Measurements from ENCODE around the gene TNNC1. TPM values are rescaled to one million over a fixed set of nuclear protein-coding genes. Genes with fewer than 3 reads are reported as not detected.

TNNC1 gene
- total and polyA plus RNA-seq, 2 of the 13 experiments (the other 11 are each of a cell fraction or from before 2014, with no cell fraction given) = 11.8 to 36.4 TPM

DNA sequence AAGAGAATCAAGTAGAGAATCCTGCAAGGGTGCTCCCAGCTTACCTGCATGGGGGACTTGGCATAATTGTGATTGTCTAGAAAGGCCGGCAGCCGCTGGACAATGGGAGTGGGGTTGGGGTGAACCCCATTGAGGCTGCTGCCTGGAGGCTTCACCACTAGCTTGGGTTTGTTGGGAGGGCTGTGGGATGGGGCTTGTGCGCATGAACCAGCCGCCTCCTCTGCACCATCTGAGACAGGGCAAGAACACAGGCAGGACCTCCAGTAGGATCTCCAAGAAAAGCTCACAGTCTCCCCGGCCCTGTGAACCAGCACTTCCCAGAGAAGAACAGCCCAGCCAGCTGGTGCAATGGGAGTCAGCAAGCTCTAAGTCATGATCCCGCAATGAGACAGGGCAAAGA lies 48.8 kb downstream of the TNNC1 start (continued):
- TF ChIP-seq ZBTB21 (CRISPR knock-in tag; IDR thresholded peaks at IDR 0.05) (no peak), HDAC6 (IDR thresholded peaks at IDR 0.05; ENCODE audit: low read depth, low read length) (no peak), REPIN1 (CRISPR knock-in tag; IDR thresholded peaks at IDR 0.05; ENCODE audit: borderline replicate concordance, low read depth) (no peak)

DNA sequence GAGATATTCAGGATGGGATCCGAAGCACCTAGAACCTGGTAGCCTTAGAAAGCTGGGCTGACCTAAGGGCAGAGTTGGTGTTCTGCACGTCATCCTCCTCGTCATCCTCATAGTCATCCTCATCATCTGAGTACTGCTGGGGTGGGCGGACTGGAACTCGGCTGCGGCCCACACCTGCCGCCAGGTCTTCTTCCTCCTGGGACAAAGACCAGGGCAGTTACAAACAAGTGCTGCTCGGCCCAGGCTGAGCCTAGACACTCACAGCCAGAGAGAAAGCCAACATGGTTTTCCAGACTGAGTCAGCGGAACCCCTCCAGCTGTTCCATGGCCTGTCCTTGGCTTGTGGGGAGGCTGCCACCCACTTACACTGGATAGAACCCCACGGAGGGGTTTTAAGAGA lies 49.5 kb downstream of the TNNC1 start:
- FAIRE-seq (no peak), DNase-seq (ENCODE audit: low spot score) (no peak), ATAC-seq (no peak)
- Histone ChIP-seq H3K9ac (ENCODE audit: insufficient read depth, low read depth, low read length) (no peak overlapping the region), H3K27ac (ENCODE audit: extremely low read length, insufficient read depth, low read length) (no peak overlapping the region), H3K4me1 (ENCODE audit: insufficient read depth, low read length) (peaks cover 15% of the 10 kb centered on the region), H3K27me3 (ENCODE audit: control insufficient read depth in 1 of 2, insufficient read depth in 2 of 2, low read length in 2 of 2) (peaks cover 0 to 1% of the 10 kb centered on the region in 2 experiments; a peak in 1 of 5 replicates), H3K4me2 (ENCODE audit: low read depth, low read length) (no peak overlapping the region), H3K36me3 (replicated peaks in 1 of 2; ENCODE audit: control insufficient read depth in 1 of 2, insufficient read depth in 2 of 2, low read length in 2 of 2) (peaks cover 28 to 71% of the 10 kb centered on the region in 2 experiments), H3K79me2 (ENCODE audit: insufficient read depth, low read length) (peaks cover 14% of the 10 kb centered on the region), H2AFZ (ENCODE audit: low read length) (no peak overlapping the region), H4K20me1 (ENCODE audit: insufficient read depth, low read length) (no peaks in the 10 kb centered on the region), H3K9me3 (ENCODE audit: low read length) (no peaks in the 10 kb centered on the region), H3K4me3 (replicated peaks in 1 of 3; ENCODE audit: insufficient read depth in 1 of 3, low read depth in 2 of 3, low read length in 3 of 3) (no peak overlapping the region)
- TF ChIP-seq SOX5 (CRISPR knock-in tag; IDR thresholded peaks at IDR 0.05; ENCODE audit: borderline replicate concordance) (no peak), NONO (IDR thresholded peaks at IDR 0.05) (no peak), NONO (CRISPR knock-in tag; conservative IDR thresholded peaks at IDR 0.05) (no peak), PHF21A (CRISPR knock-in tag; IDR thresholded peaks at IDR 0.05) (no peak), ZFAT (CRISPR knock-in tag; conservative IDR thresholded peaks at IDR 0.05) (no peak), FOXP1 (IDR thresholded peaks at IDR 0.05) (no peak), FOXP1 (CRISPR knock-in tag; IDR thresholded peaks at IDR 0.05) (no peak), ZNF382 (CRISPR knock-in tag; IDR thresholded peaks at IDR 0.05; ENCODE audit: borderline replicate concordance) (no peak), ELF3 (CRISPR knock-in tag; IDR thresholded peaks at IDR 0.05) (no peak), PCBP2 (optimal IDR thresholded peaks at IDR 0.05; ENCODE audit: low read depth, low read length, poor library complexity, severe bottlenecking) (no peak), CEBPB (IDR thresholded peaks at IDR 0.05; ENCODE audit: borderline replicate concordance, low read depth, low read length) (no peak), FOSL2 (CRISPR knock-in tag; IDR thresholded peaks at IDR 0.05) (no peak), ZNF501 (CRISPR knock-in tag; IDR thresholded peaks at IDR 0.05) (no peak)
- intact Hi-C loops (cut with micrococcal nuclease; ENCODE audit: unreplicated experiment) = no loop called here
- CTCF ChIA-PET (ENCODE audit: low intra/inter-chr PET ratio, low total read pairs) = no interaction called here
- in situ Hi-C loops (cut with HindIII; ENCODE audit: extremely low pct_ligation_motif_present, low pct_unique_long_range_greater_than_20kb) = no loop called here
- BruUV-seq (replicated peaks) = no TSS peak
- WGBS (ENCODE audit: low lambda C conversion rate) = 98% methylated on average over 10 of the region's 10 CpGs
- POLR2A ChIA-PET = no interaction called here

Data from HepG2 (cell line).